ENCODE data around the gene ENOSF1. TPM values are rescaled to one million over a fixed set of nuclear protein-coding genes. Genes with fewer than 3 reads are reported as not detected.
A peak's percentile ranks its signal among the peaks of the same experiment; 100 is the strongest.

Gene ENOSF1
- total and polyA plus RNA-seq, 2 of the 13 experiments (the other 11 are each of a cell fraction or from before 2014, with no cell fraction given) = 37.6 to 40.1 TPM

DNA sequence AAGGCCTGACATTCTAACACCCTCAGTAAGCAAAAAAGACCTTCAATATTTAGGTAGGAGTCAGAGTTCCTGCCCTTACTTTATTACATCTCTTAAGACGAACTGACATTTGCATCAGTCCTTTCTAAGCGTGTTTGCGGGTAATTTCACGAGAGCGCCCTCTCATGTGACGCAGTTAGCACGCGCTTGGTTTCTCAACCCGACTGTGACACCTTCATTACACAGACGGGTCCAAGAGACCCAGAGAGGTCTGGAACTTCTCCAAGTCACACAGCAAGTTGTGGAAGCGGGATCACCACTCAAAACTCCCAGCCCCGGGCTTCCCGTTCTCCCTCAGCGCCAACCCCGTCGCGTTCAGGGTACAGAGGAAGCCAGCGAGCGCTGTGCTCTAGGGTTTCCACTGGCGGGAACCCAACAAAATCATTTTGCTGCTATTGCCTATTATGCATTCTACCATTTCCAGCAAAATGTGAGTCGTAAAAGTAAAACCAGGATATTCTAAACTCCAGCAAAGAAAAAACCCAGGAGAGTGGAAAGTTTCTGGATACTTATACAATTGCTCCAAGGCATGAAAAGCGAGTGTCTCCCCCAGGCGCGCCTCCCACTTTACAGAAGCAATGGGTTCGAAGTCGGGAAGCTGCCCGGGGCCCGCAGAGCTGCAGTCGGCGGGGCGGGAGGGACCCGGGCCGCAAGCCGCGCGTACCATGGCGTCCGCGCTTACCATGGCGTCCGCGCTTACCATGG is 601 bp downstream of the ENOSF1 start (continued):
- TF ChIP-seq NFAT5 (CRISPR knock-in tag; IDR thresholded peaks at IDR 0.05) = no peak
- TF ChIP-seq ZFP36 (IDR thresholded peaks at IDR 0.05; ENCODE audit: borderline replicate concordance, low read depth, low read length, partially characterized antibody) = peak; percentile 43
- no peak for TF ChIP-seq ZNF343 (CRISPR knock-in tag; IDR thresholded peaks at IDR 0.05)
- TF ChIP-seq SRSF1 (optimal IDR thresholded peaks at IDR 0.05; ENCODE audit: low read depth, low read length) = no peak
- no peak for TF ChIP-seq ZNF713 (CRISPR knock-in tag; IDR thresholded peaks at IDR 0.05)
- TF ChIP-seq HDAC1 (CRISPR knock-in tag; IDR thresholded peaks at IDR 0.05) = peak; percentile 6; the same call in 1 of the 2 replicates
- no peak for TF ChIP-seq RFX1 (IDR thresholded peaks at IDR 0.05)
- no peak for TF ChIP-seq THYN1 (CRISPR knock-in tag; IDR thresholded peaks at IDR 0.05; ENCODE audit: borderline replicate concordance, low read depth)
- no peak; the same call in 1 of the 2 replicates for TF ChIP-seq SMAD3 (CRISPR knock-in tag; IDR thresholded peaks at IDR 0.05)
- TF ChIP-seq ZNF558 (CRISPR knock-in tag; IDR thresholded peaks at IDR 0.05; ENCODE audit: borderline replicate concordance) = 0 out of 2 replicates have a peak, but pooled peaks have one; percentile 12
- TF ChIP-seq ZNF790 (CRISPR knock-in tag; IDR thresholded peaks at IDR 0.05; ENCODE audit: borderline replicate concordance) = no peak
- TF ChIP-seq RELA (CRISPR knock-in tag; IDR thresholded peaks at IDR 0.05) = no peak
- TF ChIP-seq ZSCAN21 (CRISPR knock-in tag; IDR thresholded peaks at IDR 0.05; ENCODE audit: borderline replicate concordance) = no peak
- peak; percentile 26; the same call in 1 of the 2 replicates for TF ChIP-seq ZNF101 (CRISPR knock-in tag; IDR thresholded peaks at IDR 0.05; ENCODE audit: borderline replicate concordance, low read depth)
- no peak for TF ChIP-seq MAZ (IDR thresholded peaks at IDR 0.05; ENCODE audit: borderline replicate concordance, low read depth, low read length)
- peak; percentile 15; the same call in 1 of the 2 replicates for TF ChIP-seq MAZ (CRISPR knock-in tag; IDR thresholded peaks at IDR 0.05; ENCODE audit: low read depth)
- TF ChIP-seq RFXAP (CRISPR knock-in tag; IDR thresholded peaks at IDR 0.05; ENCODE audit: borderline replicate concordance) = no peak
- TF ChIP-seq ZNF225 (CRISPR knock-in tag; IDR thresholded peaks at IDR 0.05) = no peak
- no peak for TF ChIP-seq HES4 (CRISPR knock-in tag; IDR thresholded peaks at IDR 0.05; ENCODE audit: borderline replicate concordance)
- TF ChIP-seq ZNF552 (CRISPR knock-in tag; IDR thresholded peaks at IDR 0.05; ENCODE audit: borderline replicate concordance) = 0 out of 2 replicates have a peak, but pooled peaks have one; percentile 16
- TF ChIP-seq MYNN (CRISPR knock-in tag; IDR thresholded peaks at IDR 0.05; ENCODE audit: low read depth) = 0 out of 2 replicates have a peak, but pooled peaks have one; percentile 69
- TF ChIP-seq ZNF251 (CRISPR knock-in tag; IDR thresholded peaks at IDR 0.05) = no peak
- TF ChIP-seq, protein P1, sequence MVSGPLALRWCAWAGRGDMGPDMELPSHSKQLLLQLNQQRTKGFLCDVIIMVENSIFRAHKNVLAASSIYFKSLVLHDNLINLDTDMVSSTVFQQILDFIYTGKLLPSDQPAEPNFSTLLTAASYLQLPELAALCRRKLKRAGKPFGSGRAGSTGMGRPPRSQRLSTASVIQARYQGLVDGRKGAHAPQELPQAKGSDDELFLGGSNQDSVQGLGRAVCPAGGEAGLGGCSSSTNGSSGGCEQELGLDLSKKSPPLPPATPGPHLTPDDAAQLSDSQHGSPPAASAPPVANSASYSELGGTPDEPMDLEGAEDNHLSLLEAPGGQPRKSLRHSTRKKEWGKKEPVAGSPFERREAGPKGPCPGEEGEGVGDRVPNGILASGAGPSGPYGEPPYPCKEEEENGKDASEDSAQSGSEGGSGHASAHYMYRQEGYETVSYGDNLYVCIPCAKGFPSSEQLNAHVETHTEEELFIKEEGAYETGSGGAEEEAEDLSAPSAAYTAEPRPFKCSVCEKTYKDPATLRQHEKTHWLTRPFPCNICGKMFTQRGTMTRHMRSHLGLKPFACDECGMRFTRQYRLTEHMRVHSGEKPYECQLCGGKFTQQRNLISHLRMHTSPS (CRISPR knock-in tag; IDR thresholded peaks at IDR 0.05; ENCODE audit: low read depth) = 0 out of 2 replicates have a peak, but pooled peaks have one; percentile 19
- no peak for TF ChIP-seq SMARCC2 (IDR thresholded peaks at IDR 0.05)

All from HepG2 (cell line).